GM18868 (cell line): Measurements from ENCODE around the gene KRT38.
"Not testable (repeated sequence)": the region's sequence is repeated elsewhere in the genome, so short reads cannot be mapped to it uniquely, and the experiment has no call there.

Source experiments
- ATAC-seq: cut with Tn5 transposase; IDR thresholded peaks from one replicate; pipeline ENCODE4 v1.9.1; 2021; ENCODE audit warnings: mild to moderate bottlenecking, moderate library complexity; ENCODE audit not compliant: unreplicated experiment

The KRT38 gene

GRCh38 chr17:41424111-41424635 lies 16.6 kb downstream of the KRT38 start, which contains the start of gene KRT37:
KRT37 (minus strand) TSS chr17:41424585; CDS start chr17:41424523, 62 bp downstream.
- no peak for ATAC-seq

DNA sequence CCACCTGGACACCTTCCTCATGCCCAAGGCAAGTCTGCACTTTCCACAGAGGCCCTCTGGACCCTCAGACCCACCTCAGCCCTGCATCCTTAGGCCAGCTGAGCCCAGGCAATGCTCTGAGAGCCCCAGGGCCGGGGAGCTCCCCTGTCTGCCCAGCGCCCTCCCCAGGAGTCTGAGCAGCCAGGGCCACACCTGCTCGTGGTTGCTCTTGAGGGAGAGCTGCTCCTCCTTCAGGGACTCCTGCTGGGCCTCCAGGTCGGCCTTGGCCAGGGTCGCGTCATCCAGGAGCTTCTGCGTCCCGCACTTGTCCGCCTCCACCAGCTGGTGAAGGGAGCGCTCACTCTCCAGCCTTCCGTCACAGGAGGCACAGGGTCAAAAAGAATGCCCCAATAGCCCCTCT lies 18.2 kb downstream of the KRT38 start:
- ATAC-seq, result not testable (repeated sequence)

DNA sequence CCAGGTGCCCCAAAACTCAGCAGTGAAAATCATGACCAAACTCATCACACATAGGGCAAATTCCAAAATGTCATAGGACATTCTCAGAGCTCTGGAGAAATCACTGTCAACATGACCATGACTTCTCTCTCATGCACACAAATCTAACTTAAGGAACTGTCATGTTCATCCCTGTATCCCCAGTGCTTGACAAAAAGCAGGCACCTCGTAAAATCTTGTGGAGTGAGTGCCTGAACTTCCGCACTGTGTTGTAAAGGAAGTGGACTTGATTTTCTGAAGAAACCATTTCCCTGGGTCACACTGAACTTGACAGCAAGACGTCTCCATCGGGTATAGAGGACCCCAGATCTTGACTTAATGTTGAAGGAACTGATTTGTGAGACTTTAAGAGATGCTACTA lies 19.2 kb downstream of the KRT38 start:
- no peak for ATAC-seq

GRCh38 chr17:41421116-41421515 lies 19.7 kb downstream of the KRT38 start:
- ATAC-seq, result no peak

DNA sequence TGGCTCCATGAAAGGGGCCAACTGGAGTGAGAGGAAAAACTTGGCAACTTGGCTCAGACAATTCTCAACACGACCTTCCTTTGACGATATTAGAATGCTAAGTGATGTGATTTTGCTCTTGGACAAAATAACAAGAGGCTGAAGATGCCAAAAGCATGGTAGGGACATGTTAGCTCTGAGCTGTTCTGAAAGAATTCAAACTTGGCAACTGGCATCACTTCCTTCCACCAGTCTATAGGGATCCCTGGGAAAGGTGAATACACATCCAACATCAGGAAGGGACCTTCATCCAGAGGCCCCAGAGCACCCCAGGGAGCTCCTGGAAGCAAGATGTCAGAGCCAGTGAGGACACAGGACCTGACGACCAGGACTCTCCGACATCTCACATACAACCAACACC lies 20.6 kb downstream of the KRT38 start:
- ATAC-seq, result no peak

GRCh38 chr17:41419716-41420115 lies 21.1 kb downstream of the KRT38 start:
- no peak for ATAC-seq

- ATAC-seq, result no peak
Measured at GRCh38 chr17:41418116-41418860, 22.5 kb downstream of the KRT38 start.

DNA sequence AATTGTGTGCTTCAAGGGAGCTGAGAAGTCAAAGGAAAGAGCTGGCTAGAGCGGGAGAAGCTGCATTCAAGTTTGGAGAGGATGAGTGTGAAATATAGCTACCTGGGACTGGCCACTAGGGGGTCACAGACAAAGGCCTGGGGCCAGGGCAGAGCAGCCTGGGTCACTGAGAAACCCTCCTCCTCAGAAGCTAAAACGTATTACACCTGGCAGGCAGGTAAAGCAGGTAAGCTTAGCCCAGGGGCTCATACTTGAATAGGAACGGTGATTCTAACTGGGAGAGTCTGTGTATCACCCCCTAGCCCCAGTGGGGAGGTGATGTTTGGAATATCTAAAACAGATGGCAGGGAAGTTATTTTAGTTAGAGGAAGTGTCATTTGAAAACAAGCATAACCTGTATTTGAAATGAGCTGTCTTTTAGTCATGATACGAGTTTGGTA lies 23.2 kb downstream of the KRT38 start:
- ATAC-seq, result no peak

DNA sequence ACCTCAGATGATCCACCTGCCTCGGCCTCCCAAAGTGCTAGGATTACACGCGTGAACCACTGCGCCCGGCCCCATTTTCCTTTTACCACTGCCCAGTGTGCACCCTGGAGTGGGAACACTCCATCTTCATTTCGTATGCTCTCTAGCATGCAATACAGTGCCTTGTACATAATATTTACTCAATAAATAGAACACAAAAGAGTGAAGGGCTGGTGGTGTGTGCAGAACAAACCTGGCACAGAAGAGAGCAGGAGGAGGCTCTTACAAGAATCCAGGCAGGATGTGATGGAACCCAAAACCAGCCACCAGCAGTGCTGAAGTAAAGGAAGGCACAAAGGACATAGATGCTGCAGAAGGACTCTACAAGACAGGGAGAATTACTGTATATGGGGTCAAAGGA lies 23.7 kb downstream of the KRT38 start:
- no peak for ATAC-seq

- no peak for ATAC-seq
Measured at GRCh38 chr17:41416479-41416878, 24.3 kb downstream of the KRT38 start.

DNA sequence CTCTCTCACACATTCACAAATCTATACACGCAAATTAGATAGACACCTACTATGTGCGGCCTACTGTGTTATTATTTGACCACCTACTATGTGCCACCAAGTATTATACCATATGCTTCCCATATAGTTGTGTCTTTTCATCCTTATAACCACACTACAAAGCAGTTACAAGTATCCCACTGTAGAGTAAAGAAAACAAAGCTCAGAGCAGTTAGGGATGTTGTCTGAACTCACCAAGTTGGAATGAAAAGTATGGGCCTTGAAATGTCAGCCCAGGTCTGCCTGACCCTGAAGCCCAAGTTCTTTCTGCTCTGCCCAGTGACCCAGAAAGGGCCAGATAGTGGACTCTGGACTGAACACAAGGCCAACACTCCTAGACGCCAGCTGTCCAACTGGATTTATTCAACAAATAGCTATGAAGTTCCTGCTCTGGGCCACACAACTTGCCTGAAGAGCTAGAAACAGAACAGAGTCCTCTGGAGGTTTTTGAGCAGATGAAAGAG lies 24.9 kb downstream of the KRT38 start:
- ATAC-seq, result no peak

- no peak for ATAC-seq
Measured at GRCh38 chr17:41415411-41415810, 25.4 kb downstream of the KRT38 start.

- no peak for ATAC-seq
Measured at GRCh38 chr17:41413982-41414381, 26.8 kb downstream of the KRT38 start.

DNA sequence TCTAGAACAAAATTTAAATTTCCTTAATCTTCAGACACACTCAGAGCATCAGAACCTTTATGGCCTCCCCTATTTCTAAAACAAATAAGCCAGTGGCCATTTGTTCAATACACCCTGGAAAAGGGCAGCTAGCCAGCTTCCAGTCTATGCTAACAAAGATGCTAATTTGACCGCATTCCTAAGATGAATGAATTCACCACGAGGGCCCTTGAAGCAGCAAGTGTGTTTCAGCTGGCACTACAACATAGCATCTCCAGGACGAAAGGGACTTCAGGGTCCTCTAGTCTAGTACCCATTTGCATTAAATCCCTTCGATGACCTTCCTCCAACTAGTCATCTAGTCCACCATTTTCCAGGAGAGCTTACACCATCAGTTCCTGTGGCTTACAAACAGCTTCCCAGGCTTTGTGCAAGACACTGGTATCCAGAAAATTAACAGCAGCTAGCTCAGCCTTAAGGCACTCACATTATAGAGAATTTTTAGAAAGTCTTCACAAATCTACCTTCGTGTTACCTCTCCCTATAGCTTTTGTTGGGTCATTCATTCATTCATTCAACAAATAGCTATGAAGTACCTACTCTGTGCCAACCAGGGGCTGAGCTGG lies 27.3 kb downstream of the KRT38 start:
- ATAC-seq, result no peak

- no peak for ATAC-seq
Measured at GRCh38 chr17:41411072-41411840, 29.5 kb downstream of the KRT38 start.

DNA sequence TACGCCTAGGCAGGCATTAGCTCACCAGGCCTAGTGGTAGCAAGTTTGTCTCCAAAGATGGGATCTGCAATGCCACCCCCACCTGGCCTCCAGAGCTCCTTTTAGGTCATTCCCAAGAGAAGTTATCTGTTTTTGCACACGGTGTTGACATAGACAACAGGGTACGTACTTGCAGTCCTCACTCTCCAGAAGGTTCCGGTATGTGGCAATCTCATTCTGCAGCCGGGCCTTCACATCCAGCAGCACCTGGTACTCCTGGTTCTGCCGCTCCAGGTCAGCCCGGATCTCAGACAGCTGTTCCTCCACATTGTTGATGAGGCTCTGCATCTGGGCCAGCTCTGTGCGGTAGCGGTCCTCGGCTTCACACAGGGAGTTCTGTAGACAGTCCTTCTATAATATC lies 33.6 kb downstream of the KRT38 start:
- no peak for ATAC-seq

- ATAC-seq, result no peak
Measured at GRCh38 chr17:41406205-41406604, 34.6 kb downstream of the KRT38 start.

DNA sequence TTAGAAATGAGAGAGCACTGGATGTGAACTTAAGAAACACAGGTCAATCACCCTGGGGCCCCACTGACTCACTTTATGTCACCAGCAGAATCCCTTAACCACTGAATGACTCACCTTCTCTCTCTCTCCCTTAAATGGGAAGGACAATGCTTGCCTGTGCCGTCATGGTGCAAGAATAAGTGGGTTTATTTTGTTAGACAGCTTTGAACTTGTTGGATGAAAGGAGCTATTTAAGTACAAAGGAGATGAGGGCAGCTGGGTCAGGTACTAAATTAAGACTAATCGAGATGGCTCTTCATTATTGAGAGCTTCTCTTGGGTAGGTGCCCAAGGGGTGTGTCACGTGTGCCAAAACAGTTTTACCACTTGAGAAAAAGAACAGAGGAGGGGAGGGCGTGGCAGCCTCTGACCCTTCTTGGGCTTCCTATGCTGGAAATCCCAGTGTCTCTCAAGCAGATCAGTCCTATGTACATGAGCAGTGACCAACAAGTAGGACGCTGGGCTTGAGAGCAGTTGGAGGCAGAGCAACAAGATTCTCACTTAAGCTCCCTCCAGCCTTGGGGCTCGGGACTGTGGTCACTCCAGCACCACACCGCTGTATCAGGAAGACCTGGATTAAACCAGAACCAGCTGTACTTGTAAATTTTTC lies 36.6 kb downstream of the KRT38 start:
- no peak for ATAC-seq

GRCh38 chr17:41403404-41404023 lies 37.3 kb downstream of the KRT38 start:
- no peak for ATAC-seq

GRCh38 chr17:41402161-41402560 lies 38.6 kb downstream of the KRT38 start:
- ATAC-seq, result no peak
